HepG2 (cell line): ENCODE results near the gene CFAP61. TPM values are rescaled to one million over a fixed set of nuclear protein-coding genes. Genes with fewer than 3 reads are reported as not detected.

Source experiments
- ATAC-seq: fragments of 200-7000 bp; cut with Tn5 transposase; 3 replicates; pipeline ENCODE4 v1.9.1; 2020; ENCODE audit warnings: mild to moderate bottlenecking, moderate library complexity
- BruUV-seq: library from RNA; stranded (reverse); fragments of 400-500 nt; replicated peaks from 2 replicates; lab custom pipeline; 2021; lab: Mats Ljungman, UMichigan
- CTCF ChIA-PET: fragments of 300-600 bp; formaldehyde crosslinking; extraction: SDS; loops from one replicate; lab custom pipeline; 2021; ENCODE audit warnings: low total read pairs, inconsistent platforms, low intra/inter-chr PET ratio; lab: Yijun Ruan, JAX
- POLR2A ChIA-PET: fragments of 350-600 bp; sonication (Branson Sonifier 250); formaldehyde crosslinking; loops from one replicate; lab custom pipeline; 2020; ENCODE audit warnings: antibody characterized with exemption, inconsistent platforms; lab: Yijun Ruan, JAX
- DNase-seq: peaks from one replicate; pipeline ENCODE4 v3.0.0-alpha.2; 2015; ENCODE audit warnings: low spot score
- FAIRE-seq: peaks from 3 replicates; lab custom pipeline; 2011; peaks lifted over from hg19 to GRCh38; lab: Jason Lieb, UNC
- H2AFZ ChIP-seq: one replicate; pipeline ENCODE4 v1.6.1; 2011; ENCODE audit warnings: low read length, inconsistent platforms
- H3K27ac ChIP-seq: fragments of 300-600 bp; 3 replicates; pipeline ENCODE4 v1.8.0; 2011; ENCODE audit warnings: mixed run types, mild to moderate bottlenecking, mixed read lengths, low read length, inconsistent platforms; ENCODE audit not compliant: insufficient read depth; ENCODE audit errors: extremely low read length
- H3K27me3 ChIP-seq, 2 experiments: fragments of 200-600 bp in 1 of 2; 2 replicates in 1 of 2; 3 replicates in 1 of 2; pipeline versions ENCODE4 v1.6.0 to v1.8.0; 2011; ENCODE audit warnings: low read length in 2 of 2, mild to moderate bottlenecking in 2 of 2, moderate library complexity in 2 of 2, inconsistent platforms in 1 of 2; ENCODE audit not compliant: insufficient read depth in 2 of 2, control insufficient read depth in 1 of 2
- H3K36me3 ChIP-seq, 2 experiments: fragments of 200-600 bp in 1 of 2; replicated peaks in 1 of 2; 2 replicates in 1 of 2; 3 replicates in 1 of 2; pipeline versions ENCODE4 v1.5.1 to v1.8.0; 2011; ENCODE audit warnings: low read length in 2 of 2, inconsistent platforms in 1 of 2; ENCODE audit not compliant: insufficient read depth in 2 of 2, control insufficient read depth in 1 of 2
- H3K4me1 ChIP-seq: 2 replicates; pipeline ENCODE4 v1.5.1; 2012; ENCODE audit warnings: low read length, inconsistent platforms; ENCODE audit not compliant: insufficient read depth
- H3K4me2 ChIP-seq: 2 replicates; pipeline ENCODE4 v1.6.0; 2011; ENCODE audit warnings: low read depth, low read length, inconsistent platforms
- H3K4me3 ChIP-seq, 3 experiments: fragments of 200-600 bp in 1 of 3; sonication (generic), shearing (Covaris generic) in 1 of 3; replicated peaks in 1 of 3; 2 replicates each; pipeline ENCODE4 v1.5.1; 2011 to 2016; ENCODE audit warnings: low read length in 3 of 3, inconsistent platforms in 2 of 3, low read depth in 2 of 3, mild to moderate bottlenecking in 2 of 3, control low read depth in 1 of 3, mixed read lengths in 1 of 3; ENCODE audit not compliant: insufficient read depth in 1 of 3
- H3K79me2 ChIP-seq: one replicate; pipeline ENCODE4 v1.6.1; 2011; ENCODE audit warnings: low read length, inconsistent platforms; ENCODE audit not compliant: insufficient read depth
- H3K9ac ChIP-seq: 2 replicates; pipeline ENCODE4 v1.6.0; 2011; ENCODE audit warnings: mild to moderate bottlenecking, low read depth, low read length, inconsistent platforms; ENCODE audit not compliant: insufficient read depth
- H3K9me3 ChIP-seq: 2 replicates; pipeline ENCODE4 v1.5.1; 2012; ENCODE audit warnings: mild to moderate bottlenecking, low read length
- H4K20me1 ChIP-seq: 2 replicates; pipeline ENCODE4 v1.6.0; 2011; ENCODE audit warnings: inconsistent platforms, mild to moderate bottlenecking, low read length, moderate library complexity; ENCODE audit not compliant: insufficient read depth
- BRF2 ChIP-seq: sonication (generic); formaldehyde crosslinking; IDR thresholded peaks from 2 replicates; pipeline ENCODE4 v1.8.1; 2022; ENCODE audit warnings: mild to moderate bottlenecking, missing genetic modification reagents
- CBX5 ChIP-seq: sonication (generic); formaldehyde crosslinking; IDR thresholded peaks from 2 replicates; pipeline ENCODE4 v1.4.0; 2020; ENCODE audit warnings: missing genetic modification reagents, borderline replicate concordance
- GLI4 ChIP-seq: sonication (generic); formaldehyde crosslinking; IDR thresholded peaks from 2 replicates; pipeline ENCODE4 v1.5.1; 2020; ENCODE audit warnings: missing genetic modification reagents, mild to moderate bottlenecking, moderate library complexity, borderline replicate concordance
- GRHL1 ChIP-seq: sonication (generic); formaldehyde crosslinking; conservative IDR thresholded peaks from 2 replicates; pipeline ENCODE4 v1.8.0; 2022; ENCODE audit warnings: missing genetic modification reagents
- KAT8 ChIP-seq: IDR thresholded peaks from 2 replicates; pipeline ENCODE4 v1.6.1; 2016; ENCODE audit warnings: missing genetic modification reagents, missing compliant biosample characterization
- MIER2 ChIP-seq: IDR thresholded peaks from 2 replicates; pipeline ENCODE4 v1.6.1; 2016; ENCODE audit warnings: missing biosample characterization, missing genetic modification reagents
- MYC ChIP-seq: sonication (generic); formaldehyde crosslinking; IDR thresholded peaks from 2 replicates; pipeline ENCODE4 v1.9.0; 2021; ENCODE audit warnings: missing genetic modification reagents, borderline replicate concordance
- NCOA5 ChIP-seq: sonication (generic); formaldehyde crosslinking; IDR thresholded peaks from 2 replicates; pipeline ENCODE4 v1.4.0; 2020; ENCODE audit warnings: missing genetic modification reagents
- PLRG1 ChIP-seq: fragments of 450-650 bp; conservative IDR thresholded peaks from 2 replicates; pipeline ENCODE4 v1.6.1; 2016
- SALL1 ChIP-seq: sonication (generic); formaldehyde crosslinking; IDR thresholded peaks from 2 replicates; pipeline ENCODE4 v1.8.0; 2022; ENCODE audit warnings: mild to moderate bottlenecking, missing genetic modification reagents
- SUZ12 ChIP-seq: fragments of 150-350 bp; IDR thresholded peaks from 2 replicates; pipeline ENCODE4 v1.6.1; 2014; ENCODE audit warnings: low read depth, low read length
- ZHX1 ChIP-seq: sonication (generic); formaldehyde crosslinking; IDR thresholded peaks from 2 replicates; pipeline ENCODE4 v1.8.1; 2022; ENCODE audit warnings: low read depth, mild to moderate bottlenecking, missing genetic modification reagents
- ZNF20 ChIP-seq: sonication (generic); formaldehyde crosslinking; IDR thresholded peaks from 2 replicates; pipeline ENCODE4 v1.4.0; 2020; ENCODE audit warnings: mild to moderate bottlenecking, moderate library complexity, missing genetic modification reagents
- ZNF333 ChIP-seq: sonication (generic); formaldehyde crosslinking; IDR thresholded peaks from 2 replicates; pipeline ENCODE4 v1.4.0; 2020; ENCODE audit warnings: mild to moderate bottlenecking, missing genetic modification reagents, borderline replicate concordance
- ZNF382 ChIP-seq: sonication (generic); formaldehyde crosslinking; IDR thresholded peaks from 2 replicates; pipeline ENCODE4 v1.5.0; 2020; ENCODE audit warnings: missing genetic modification reagents, mild to moderate bottlenecking, borderline replicate concordance
- ZNF569 ChIP-seq: sonication (generic); formaldehyde crosslinking; IDR thresholded peaks from 2 replicates; pipeline ENCODE4 v1.5.0; 2020; ENCODE audit warnings: mild to moderate bottlenecking, missing genetic modification reagents, moderate library complexity, borderline replicate concordance
- ZNF605 ChIP-seq: sonication (generic); formaldehyde crosslinking; IDR thresholded peaks from 2 replicates; pipeline ENCODE4 v1.8.0; 2022; ENCODE audit warnings: mild to moderate bottlenecking, missing genetic modification reagents
- ZNF703 ChIP-seq: sonication (generic); formaldehyde crosslinking; IDR thresholded peaks from 2 replicates; pipeline ENCODE4 v1.5.1; 2020; ENCODE audit warnings: missing genetic modification reagents, mild to moderate bottlenecking, moderate library complexity, borderline replicate concordance
- ZNF891 ChIP-seq: sonication (generic); formaldehyde crosslinking; IDR thresholded peaks from 2 replicates; pipeline ENCODE4 v1.5.0; 2020; ENCODE audit warnings: mild to moderate bottlenecking, missing genetic modification reagents
- WGBS: methylation state at CpG from one replicate; pipeline ENCODE4 v1.1.6; 2017; ENCODE audit warnings: low lambda C conversion rate; 5-methylcytosine and 5-hydroxymethylcytosine counted together
- in situ Hi-C: cut with HindIII; loops from 2 replicates; pipeline ENCODE4 v1.10.0; 2017; ENCODE audit warnings: low pct_unique_long_range_greater_than_20kb; ENCODE audit not compliant: extremely low pct_ligation_motif_present
- intact Hi-C: fragments of 100-400 bp; cut with micrococcal nuclease; formaldehyde crosslinking; loops from one replicate; pipeline ENCODE4 v1.10.0; 2022; ENCODE audit not compliant: unreplicated experiment
- polyA plus RNA-seq, 8 experiments: library from polyadenylated mRNA; depleted of rRNA in 3 of 8; stranded (reverse) in 7 of 8; unstranded in 1 of 8; fragments of >200 nt; fragmentation: Illumina TruSeq in 4 of 8; extraction: Trizol in 4 of 8; gene quantifications; 2 replicates each; pipeline versions ENCODE4 v1.2.1 to v1.2.3, GENCODE V29; 2011 to 2016; ENCODE audit warnings: low read depth in 4 of 8, missing spikeins in 1 of 8, mixed read lengths in 1 of 8; ENCODE audit not compliant: insufficient read depth in 1 of 8
- total RNA-seq, 5 experiments: library from RNA; depleted of rRNA; stranded (reverse); fragments of >200 nt; fragmentation: Illumina TruSeq; extraction: Trizol; gene quantifications; 2 replicates each; pipeline ENCODE4 v1.2.3, GENCODE V29; 2016; ENCODE audit warnings: low read depth in 1 of 5

CFAP61 gene
- total and polyA plus RNA-seq, 2 of the 13 experiments (the other 11 are each of a cell fraction or from before 2014, with no cell fraction given) = 0.27 TPM; not detected in 1

GRCh38 chr20:20405623-20406022, 353.3 kb downstream of the CFAP61 start:
- no peak overlapping the region for H3K9ac ChIP-seq
- H3K27ac ChIP-seq = no peak overlapping the region
- no peak overlapping the region for H3K4me3 ChIP-seq
- ATAC-seq (no peak), FAIRE-seq (no peak), DNase-seq (no peak)
- WGBS = 95% methylated on average over 10 of the region's 10 CpGs
- no peaks in the 10 kb centered on the region for H3K4me1 ChIP-seq
- TF ChIP-seq BRF2 (CRISPR knock-in tag) (no peak), ZNF891 (CRISPR knock-in tag) (no peak), SALL1 (CRISPR knock-in tag) (no peak), MIER2 (CRISPR knock-in tag) (no peak), ZNF569 (CRISPR knock-in tag) (no peak), GRHL1 (CRISPR knock-in tag) (no peak), CBX5 (CRISPR knock-in tag) (no peak), ZNF333 (CRISPR knock-in tag) (no peak), SUZ12 (no peak), KAT8 (CRISPR knock-in tag) (no peak), ZNF20 (CRISPR knock-in tag) (no peak), MYC (CRISPR knock-in tag) (no peak), ZHX1 (CRISPR knock-in tag) (no peak), ZNF382 (CRISPR knock-in tag) (no peak), NCOA5 (no peak), PLRG1 (no peak), GLI4 (no peak), ZNF605 (CRISPR knock-in tag) (no peak), ZNF703 (no peak)
- peaks cover 0 to 2% of the 10 kb centered on the region in 2 experiments; a peak in 4 of 5 replicates for H3K36me3 ChIP-seq
- H2AFZ ChIP-seq = no peak overlapping the region
- in situ Hi-C loops (no loop called here), intact Hi-C loops (no loop called here)
- no peaks in the 10 kb centered on the region for H3K79me2 ChIP-seq
- H3K27me3 ChIP-seq = no peaks in the 10 kb centered on the region
- no peaks in the 10 kb centered on the region for H3K9me3 ChIP-seq
- H3K4me2 ChIP-seq = no peak overlapping the region
- ChIA-PET POLR2A (no interaction called here), CTCF (no interaction called here)
- BruUV-seq = no TSS peak
- no peaks in the 10 kb centered on the region for H4K20me1 ChIP-seq
